PC-3 (cell line): ENCODE measurements around the gene UGT1A9. TPM values are rescaled to one million over a fixed set of nuclear protein-coding genes. Genes with fewer than 3 reads are reported as not detected.

ENCODE experiments used
- ATAC-seq: fragments of 200-7000 bp; cut with Tn5 transposase; 2 replicates; pipeline ENCODE4 v1.9.1; 2020; ENCODE audit warnings: mild to moderate bottlenecking, moderate library complexity
- BruUV-seq: library from RNA; stranded (reverse); fragments of 400-500 nt; replicated peaks from 2 replicates; lab custom pipeline; 2021; lab: Mats Ljungman, UMichigan
- CTCF ChIA-PET: fragments of 300-600 bp; sonication (Branson Sonifier 250); formaldehyde crosslinking; loops from one replicate; lab custom pipeline; 2022; ENCODE audit warnings: antibody characterized with exemption; lab: Charles Lee
- POLR2A ChIA-PET: fragments of 300-600 bp; sonication (Branson Sonifier 250); formaldehyde crosslinking; loops from one replicate; lab custom pipeline; 2022; ENCODE audit warnings: antibody characterized with exemption; ENCODE audit not compliant: unreplicated experiment; lab: Charles Lee
- DNase-seq: peaks from one replicate; pipeline ENCODE4 v3.0.0-alpha.2; 2015
- H2AFZ ChIP-seq: fragments of 300-600 bp; sonication (generic); 2 replicates; pipeline ENCODE4 v1.6.0; 2016; ENCODE audit warnings: antibody characterized with exemption, low read length
- H3F3A ChIP-seq: fragments of 300-600 bp; sonication (generic); one replicate; pipeline ENCODE4 v1.6.0; 2017; ENCODE audit warnings: antibody characterized with exemption, low read length, control low read depth, mild to moderate bottlenecking; ENCODE audit not compliant: unreplicated experiment
- H3K27ac ChIP-seq: fragments of 300-600 bp; sonication (generic); 2 replicates; pipeline ENCODE4 v1.5.1; 2016; ENCODE audit warnings: mild to moderate bottlenecking, low read length
- H3K27me3 ChIP-seq: fragments of 300-600 bp; sonication (generic); 2 replicates; pipeline ENCODE4 v1.6.1; 2016; ENCODE audit warnings: low read length, mixed read lengths
- H3K36me3 ChIP-seq: fragments of 300-600 bp; sonication (generic); 2 replicates; pipeline ENCODE4 v1.6.1; 2016; ENCODE audit warnings: low read depth, mixed run types, low read length, mixed read lengths
- H3K4me1 ChIP-seq: fragments of 300-600 bp; sonication (generic); 2 replicates; pipeline ENCODE4 v1.5.1; 2016; ENCODE audit warnings: low read length; ENCODE audit not compliant: insufficient read depth
- H3K4me2 ChIP-seq: fragments of 300-600 bp; sonication (generic); 2 replicates; pipeline ENCODE4 v1.6.0; 2016; ENCODE audit warnings: low read length
- H3K4me3 ChIP-seq: fragments of 300-600 bp; sonication (generic); 2 replicates; pipeline ENCODE4 v1.5.1; 2016; ENCODE audit warnings: mild to moderate bottlenecking, low read length, mixed read lengths
- H3K79me2 ChIP-seq: fragments of 300-600 bp; sonication (generic); 2 replicates; pipeline ENCODE4 v1.6.1; 2017; ENCODE audit warnings: low read length, mixed read lengths
- H3K9ac ChIP-seq: fragments of 300-600 bp; sonication (generic); 2 replicates; pipeline ENCODE4 v1.6.0; 2016; ENCODE audit warnings: mild to moderate bottlenecking, low read length
- H3K9me2 ChIP-seq: fragments of 300-600 bp; sonication (generic); replicated peaks from 2 replicates; pipeline ENCODE4 v1.6.1; 2016; ENCODE audit warnings: mixed run types, low read length, mixed read lengths
- H3K9me3 ChIP-seq: fragments of 300-600 bp; sonication (generic); 2 replicates; pipeline ENCODE4 v1.6.1; 2016; ENCODE audit warnings: low read length, mixed read lengths
- H4K20me1 ChIP-seq: fragments of 300-600 bp; sonication (generic); 2 replicates; pipeline ENCODE4 v1.6.1; 2016; ENCODE audit warnings: low read length, mixed read lengths
- CTCF ChIP-seq: fragments of 300-600 bp; sonication (generic); conservative IDR thresholded peaks from 2 replicates; pipeline ENCODE4 v1.5.1; 2017; ENCODE audit warnings: antibody characterized with exemption, low read depth, mild to moderate bottlenecking, low read length
- EZH2 ChIP-seq: fragments of 300-600 bp; sonication (generic); IDR thresholded peaks from one replicate; pipeline ENCODE4 v1.6.1; 2017; ENCODE audit warnings: antibody characterized with exemption, mild to moderate bottlenecking, low read length; ENCODE audit not compliant: unreplicated experiment
- EZH2phosphoT487 ChIP-seq: fragments of 300-600 bp; sonication (generic); IDR thresholded peaks from 2 replicates; pipeline ENCODE4 v1.6.1; 2018; ENCODE audit warnings: mild to moderate bottlenecking, antibody characterized with exemption, low read length, borderline replicate concordance
- intact Hi-C: fragments of 100-400 bp; cut with micrococcal nuclease; formaldehyde crosslinking; loops from 2 replicates; pipeline ENCODE4 v1.9.0; 2023
- total RNA-seq: library from RNA; depleted of rRNA; stranded (reverse); fragments of >200 nt; gene quantifications from 2 replicates; pipeline ENCODE4 v1.2.3, GENCODE V29; 2014

Gene UGT1A9
- total RNA-seq, 1 experiment from 2014 or later, result not detected

DNA sequence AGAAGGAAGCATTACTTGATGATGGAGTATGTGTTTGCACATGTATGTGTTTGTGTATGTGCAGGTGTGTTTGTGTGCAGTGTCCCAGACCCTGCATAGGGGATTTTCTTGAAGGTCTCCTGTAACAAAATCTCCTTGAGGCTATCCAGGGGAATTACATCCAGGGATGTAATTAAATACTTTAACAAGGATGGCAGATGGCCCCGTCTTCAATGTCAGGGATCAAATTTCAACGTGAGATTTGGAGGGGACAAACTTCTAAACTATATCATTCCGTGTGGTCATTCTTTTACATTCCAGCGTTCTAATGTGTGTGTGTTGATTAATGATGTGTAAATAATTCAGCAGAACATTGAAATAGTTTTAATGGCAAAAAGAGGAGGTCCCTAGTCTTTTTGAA, 3.3 kb downstream of the UGT1A9 start:
- H3K36me3 ChIP-seq, result no peaks in the 10 kb centered on the region
- ATAC-seq (no peak), DNase-seq (no peak)
- no peak overlapping the region for H3K4me2 ChIP-seq
- CTCF ChIA-PET, result no interaction called here
- BruUV-seq, result no TSS peak
- intact Hi-C loops, result no loop called here
- no peaks in the 10 kb centered on the region for H3K9me2 ChIP-seq
- POLR2A ChIA-PET, result no interaction called here
- no peaks in the 10 kb centered on the region for H3K4me1 ChIP-seq
- no peak overlapping the region for H3K9ac ChIP-seq
- no peaks in the 10 kb centered on the region for H3K79me2 ChIP-seq
- no peak overlapping the region for H2AFZ ChIP-seq
- H3K27ac ChIP-seq, result no peak overlapping the region
- H4K20me1 ChIP-seq, result no peaks in the 10 kb centered on the region
- H3K4me3 ChIP-seq, result no peak overlapping the region
- no peaks in the 10 kb centered on the region for H3K27me3 ChIP-seq
- no peaks in the 10 kb centered on the region for H3K9me3 ChIP-seq
- TF ChIP-seq CTCF, result no peak
- no peak for TF ChIP-seq EZH2phosphoT487
- no peak for TF ChIP-seq EZH2
- H3F3A ChIP-seq, result no peaks in the 10 kb centered on the region

- ChIA-PET CTCF (no interaction called here), POLR2A (no interaction called here)
- intact Hi-C loops, result no loop called here
- no peaks in the 10 kb centered on the region for H4K20me1 ChIP-seq
- H3F3A ChIP-seq, result no peaks in the 10 kb centered on the region
- DNase-seq, result no peak
- H3K27me3 ChIP-seq, result no peaks in the 10 kb centered on the region
- H3K4me3 ChIP-seq, result no peak overlapping the region
- no peaks in the 10 kb centered on the region for H3K9me3 ChIP-seq
- H3K9ac ChIP-seq, result no peak overlapping the region
- H3K9me2 ChIP-seq, result no peaks in the 10 kb centered on the region
- H2AFZ ChIP-seq, result no peak overlapping the region
- BruUV-seq, result no TSS peak
- no peak overlapping the region for H3K27ac ChIP-seq
- H3K4me2 ChIP-seq, result no peak overlapping the region
- no peaks in the 10 kb centered on the region for H3K79me2 ChIP-seq
- H3K4me1 ChIP-seq, result no peaks in the 10 kb centered on the region
- ATAC-seq, result no peak
- H3K36me3 ChIP-seq, result no peaks in the 10 kb centered on the region
- TF ChIP-seq EZH2, result no peak
- no peak for TF ChIP-seq EZH2phosphoT487
- TF ChIP-seq CTCF, result no peak
Observed at GRCh38 chr2:233676046-233676445, 4.3 kb downstream of the UGT1A9 start.

GRCh38 chr2:233679196-233679595, 7.5 kb downstream of the UGT1A9 start:
- TF ChIP-seq EZH2phosphoT487 (no peak), EZH2 (no peak), CTCF (no peak)
- peak; percentile 35; the same call in 1 of the 2 replicates for ATAC-seq
- H3K27ac ChIP-seq, result no peak overlapping the region
- ChIA-PET POLR2A (no interaction called here), CTCF (no interaction called here)
- H3K9me3 ChIP-seq, result no peaks in the 10 kb centered on the region
- no peaks in the 10 kb centered on the region for H3K79me2 ChIP-seq
- no peaks in the 10 kb centered on the region; the same call in 1 of the 2 replicates for H3K9me2 ChIP-seq
- no peaks in the 10 kb centered on the region for H3K27me3 ChIP-seq
- H3F3A ChIP-seq, result no peaks in the 10 kb centered on the region
- DNase-seq, result no peak
- H3K4me2 ChIP-seq, result no peak overlapping the region
- no peaks in the 10 kb centered on the region for H3K4me1 ChIP-seq
- H3K36me3 ChIP-seq, result no peaks in the 10 kb centered on the region
- intact Hi-C loops, result no loop called here
- no peak overlapping the region for H2AFZ ChIP-seq
- H4K20me1 ChIP-seq, result no peaks in the 10 kb centered on the region
- BruUV-seq, result no TSS peak
- no peak overlapping the region for H3K9ac ChIP-seq
- no peak overlapping the region for H3K4me3 ChIP-seq
